HCT116 (cell line): Measurements from ENCODE around the gene SEC24A. TPM values are rescaled to one million over a fixed set of nuclear protein-coding genes. Genes with fewer than 3 reads are reported as not detected.

Source experiments
- ATAC-seq: fragments of 200-7000 bp; cut with Tn5 transposase; 2 replicates; pipeline ENCODE4 v1.9.1; 2020; ENCODE audit warnings: mild to moderate bottlenecking, moderate library complexity
- BruUV-seq: library from RNA; stranded (reverse); fragments of 400-500 nt; replicated peaks from 2 replicates; lab custom pipeline; 2021; lab: Mats Ljungman, UMichigan
- CTCF ChIA-PET: fragments of 300-600 bp; sonication (Branson Sonifier 250); formaldehyde crosslinking; loops from one replicate; lab custom pipeline; 2021; ENCODE audit warnings: antibody characterized with exemption; lab: Charles Lee
- POLR2A ChIA-PET: fragments of 300-600, 350-600 bp; sonication (Branson Sonifier 250); formaldehyde crosslinking; loops from one replicate; lab custom pipeline; 2021; ENCODE audit warnings: antibody characterized with exemption; lab: Charles Lee
- RAD21 ChIA-PET, 2 experiments: fragments of 300-600 bp; sonication (Branson Sonifier 250); formaldehyde crosslinking; loops; one replicate each; lab custom pipeline; 2023; ENCODE audit warnings: low total read pairs in 2 of 2; ENCODE audit not compliant: uncharacterized antibody in 2 of 2, unreplicated experiment in 2 of 2, low non-redundant PET in 1 of 2; lab: Charles Lee
- DNase-seq: peaks from one replicate; pipeline ENCODE4 v3.0.0-alpha.2; 2010; ENCODE audit warnings: low read depth, low spot score
- H2AFZ ChIP-seq: fragments of 200-600 bp; shearing (Covaris generic), sonication (generic); 2 replicates; pipeline ENCODE4 v1.6.1; 2017; ENCODE audit warnings: low read depth, mixed run types, mixed read lengths, antibody characterized with exemption, low read length; ENCODE audit not compliant: poor library complexity, severe bottlenecking
- H3K27ac ChIP-seq: 2 replicates; pipeline ENCODE4 v1.5.1; 2012; ENCODE audit warnings: low read depth, low read length
- H3K27me3 ChIP-seq: fragments of 200-600 bp; sonication (generic); 2 replicates; pipeline ENCODE4 v1.6.1; 2016; ENCODE audit warnings: mixed run types, low read length, mixed read lengths; ENCODE audit not compliant: insufficient read depth
- H3K36me3 ChIP-seq, 2 experiments: fragments of 200-500 bp in 1 of 2; fragments of 200-600 bp in 1 of 2; sonication (Bioruptor generic) in 1 of 2; sonication (generic) in 1 of 2; 2 replicates each; pipeline versions ENCODE4 v1.5.1 to v1.6.1; 2014 to 2016; ENCODE audit warnings: low read length in 2 of 2, inconsistent platforms in 1 of 2, mixed read lengths in 1 of 2, mixed run types in 1 of 2; ENCODE audit not compliant: insufficient read depth in 2 of 2, control insufficient read depth in 1 of 2
- H3K4me1 ChIP-seq, 2 experiments: fragments of 200-600 bp in 1 of 2; sonication (generic) in 1 of 2; 2 replicates each; pipeline versions ENCODE4 v1.5.1 to v1.6.1; 2012 to 2017; ENCODE audit warnings: low read length in 2 of 2, inconsistent platforms in 1 of 2, mild to moderate bottlenecking in 1 of 2, mixed read lengths in 1 of 2, mixed run types in 1 of 2, moderate library complexity in 1 of 2; ENCODE audit not compliant: insufficient read depth in 2 of 2, control insufficient read depth in 1 of 2
- H3K4me2 ChIP-seq: fragments of 200-600 bp; sonication (generic); 2 replicates; pipeline ENCODE4 v1.6.1; 2017; ENCODE audit warnings: mixed run types, low read length, mixed read lengths
- H3K4me3 ChIP-seq, 2 experiments: fragments of 200-600 bp in 1 of 2; sonication (generic) in 1 of 2; replicated peaks in 1 of 2; 2 replicates each; pipeline ENCODE4 v1.5.1; 2011 to 2016; ENCODE audit warnings: low read length in 2 of 2, control low read depth in 1 of 2, low read depth in 1 of 2, mild to moderate bottlenecking in 1 of 2, mixed read lengths in 1 of 2, mixed run types in 1 of 2
- H3K79me2 ChIP-seq: fragments of 200-600 bp; sonication (generic); 2 replicates; pipeline ENCODE4 v1.6.1; 2017; ENCODE audit warnings: mild to moderate bottlenecking, mixed run types, low read length, moderate library complexity, mixed read lengths; ENCODE audit not compliant: insufficient read depth
- H3K9ac ChIP-seq: fragments of 200-600 bp; sonication (generic); 2 replicates; pipeline ENCODE4 v1.6.1; 2016; ENCODE audit warnings: low read length, mixed read lengths
- H3K9me2 ChIP-seq: fragments of 200-600 bp; sonication (generic), shearing (Covaris generic); 2 replicates; pipeline ENCODE4 v1.6.1; 2017; ENCODE audit warnings: mixed run types, mild to moderate bottlenecking, moderate library complexity; ENCODE audit not compliant: insufficient read depth
- H3K9me3 ChIP-seq, 2 experiments: fragments of 200-500 bp in 1 of 2; fragments of 200-600 bp in 1 of 2; sonication (Bioruptor generic) in 1 of 2; sonication (generic) in 1 of 2; 2 replicates each; pipeline ENCODE4 v1.6.1; 2014 to 2017; ENCODE audit warnings: low read length in 2 of 2, mixed read lengths in 2 of 2, inconsistent platforms in 1 of 2, low read depth in 1 of 2, mild to moderate bottlenecking in 1 of 2, mixed run types in 1 of 2, moderate library complexity in 1 of 2; ENCODE audit not compliant: control insufficient read depth in 1 of 2, insufficient read depth in 1 of 2
- H4K20me1 ChIP-seq: fragments of 200-600 bp; sonication (generic), shearing (Covaris generic); 2 replicates; pipeline ENCODE4 v1.6.1; 2017; ENCODE audit warnings: mixed run types, mild to moderate bottlenecking, moderate library complexity; ENCODE audit not compliant: insufficient read depth
- CEBPB ChIP-seq: IDR thresholded peaks from 2 replicates; pipeline ENCODE4 v1.6.1; 2012; ENCODE audit warnings: low read depth
- EGR1 ChIP-seq: IDR thresholded peaks from 2 replicates; pipeline ENCODE4 v1.6.1; 2012; ENCODE audit warnings: low read depth
- ELF1 ChIP-seq: IDR thresholded peaks from 2 replicates; pipeline ENCODE4 v1.6.1; 2012; ENCODE audit warnings: low read depth, borderline replicate concordance
- EZH2 ChIP-seq: fragments of 200-600 bp; sonication (generic); IDR thresholded peaks from 2 replicates; pipeline ENCODE4 v1.6.1; 2017; ENCODE audit warnings: antibody characterized with exemption, mixed run types
- FOSL1 ChIP-seq: IDR thresholded peaks from 2 replicates; pipeline ENCODE4 v1.6.1; 2012; ENCODE audit warnings: low read depth
- MAX ChIP-seq: IDR thresholded peaks from 2 replicates; pipeline ENCODE4 v1.6.1; 2012
- POLR2A ChIP-seq: IDR thresholded peaks from 2 replicates; pipeline ENCODE4 v1.7.0; 2011; ENCODE audit warnings: borderline replicate concordance; ENCODE audit not compliant: insufficient read depth, insufficient read length; ENCODE audit errors: extremely low read depth
- RAD21 ChIP-seq: IDR thresholded peaks from 2 replicates; pipeline ENCODE4 v1.6.1; 2012; ENCODE audit warnings: low read depth, mild to moderate bottlenecking
- REST ChIP-seq: IDR thresholded peaks from 2 replicates; pipeline ENCODE4 v1.6.1; 2012; ENCODE audit warnings: low read depth
- SP1 ChIP-seq: IDR thresholded peaks from 2 replicates; pipeline ENCODE4 v1.6.1; 2012; ENCODE audit warnings: low read depth
- SRF ChIP-seq: IDR thresholded peaks from 2 replicates; pipeline ENCODE4 v1.6.1; 2012; ENCODE audit warnings: low read depth
- YY1 ChIP-seq: IDR thresholded peaks from 2 replicates; pipeline ENCODE4 v1.6.1; 2011; ENCODE audit warnings: low read length, low read depth, moderate library complexity, mild to moderate bottlenecking; ENCODE audit not compliant: insufficient replicate concordance; ENCODE audit errors: extremely low read depth
- ZFX ChIP-seq: fragments of 450-650 bp; IDR thresholded peaks from 2 replicates; pipeline ENCODE4 v1.6.1; 2017
- intact Hi-C: fragments of 100-400 bp; cut with micrococcal nuclease; formaldehyde crosslinking; loops from 2 replicates; pipeline ENCODE4 v1.10.0; 2022
- total RNA-seq: library from RNA; stranded (reverse); gene quantifications from one replicate; pipeline ENCODE4 v1.2.1, GENCODE V29; 2021; ENCODE audit not compliant: unreplicated experiment

Gene SEC24A
- total RNA-seq, 1 experiment from 2014 or later, result 16.8 TPM

GRCh38 chr5:134738963-134739661, 90.5 kb downstream of the SEC24A start (continued):
- TF ChIP-seq REST (no peak), RAD21 (peak; percentile 60; the same call in 1 of the 2 replicates), FOSL1 (no peak), SRF (no peak), YY1 (no peak), POLR2A (no peak)
- TF ChIP-seq, all 23 proteins: peak for 5

GRCh38 chr5:134741052-134741451, 92.5 kb downstream of the SEC24A start:
- no peak for DNase-seq
- Histone ChIP-seq H3K9me3 (no peaks in the 10 kb centered on the region), H3K27ac (no peak overlapping the region), H3K9ac (no peak overlapping the region), H4K20me1 (no peaks in the 10 kb centered on the region), H2AFZ (no peak overlapping the region), H3K4me1 (peaks cover 9 to 24% of the 10 kb centered on the region in 2 experiments), H3K36me3 (peaks cover 6 to 8% of the 10 kb centered on the region in 2 experiments; a peak in 2 of 4 replicates), H3K27me3 (no peaks in the 10 kb centered on the region), H3K9me2 (no peaks in the 10 kb centered on the region), H3K4me2 (no peak overlapping the region), H3K79me2 (peaks cover 44% of the 10 kb centered on the region), H3K4me3 (no peak overlapping the region)
- no peak for ATAC-seq
- no TSS peak for BruUV-seq
- POLR2A ChIA-PET, result no interaction called here
- CTCF ChIA-PET, result no interaction called here
- TF ChIP-seq SRF (no peak), CEBPB (no peak), ZFX (no peak), RAD21 (no peak), EGR1 (no peak), ELF1 (no peak), SP1 (no peak), POLR2A (no peak), EZH2 (no peak), YY1 (no peak), MAX (no peak)
- RAD21 ChIA-PET, result no interaction called here
- intact Hi-C loops, result no loop called here
